ENCODE measurements around the gene ARID5B.
A peak's percentile ranks its signal among the peaks of the same experiment; 100 is the strongest.

The ARID5B gene

GRCh38 chr10:61937631-61938351, 36.3 kb downstream of the ARID5B start:
- Histone ChIP-seq H3K27ac (no peak overlapping the region), H3K9me3 (ENCODE audit: control insufficient read depth, low read length) (no peaks in the 10 kb centered on the region), H3K36me3 (ENCODE audit: control insufficient read depth, insufficient read depth, low read length) (no peaks in the 10 kb centered on the region), H3K27me3 (ENCODE audit: control insufficient read depth, insufficient read depth, low read length) (no peaks in the 10 kb centered on the region), H3K79me2 (no peaks in the 10 kb centered on the region), H3K4me1 (no peaks in the 10 kb centered on the region), H3K4me3 (ENCODE audit: low read depth, low read length) (no peak overlapping the region), H3K4me2 (ENCODE audit: low read length) (no peak overlapping the region), H3K9ac (no peak overlapping the region), H2AFZ (no peak overlapping the region)
- TF ChIP-seq CTCF (IDR thresholded peaks at IDR 0.05), result no peak

GRCh38 chr10:61939902-61940301, 38.4 kb downstream of the ARID5B start:
- Histone ChIP-seq H3K27ac (no peak overlapping the region), H3K4me3 (ENCODE audit: low read depth, low read length) (no peak overlapping the region), H3K36me3 (ENCODE audit: control insufficient read depth, insufficient read depth, low read length) (no peaks in the 10 kb centered on the region), H3K79me2 (no peaks in the 10 kb centered on the region), H3K27me3 (ENCODE audit: control insufficient read depth, insufficient read depth, low read length) (no peaks in the 10 kb centered on the region), H3K4me1 (no peaks in the 10 kb centered on the region), H3K9ac (no peak overlapping the region), H3K4me2 (ENCODE audit: low read length) (no peak overlapping the region), H2AFZ (no peak overlapping the region), H3K9me3 (ENCODE audit: control insufficient read depth, low read length) (no peaks in the 10 kb centered on the region)
- no peak for TF ChIP-seq CTCF (IDR thresholded peaks at IDR 0.05)

GRCh38 chr10:61941202-61941681, 39.7 kb downstream of the ARID5B start:
- no peaks in the 10 kb centered on the region for H3K27me3 ChIP-seq (ENCODE audit: control insufficient read depth, insufficient read depth, low read length)
- no peak overlapping the region for H2AFZ ChIP-seq
- no peak overlapping the region for H3K4me3 ChIP-seq (ENCODE audit: low read depth, low read length)
- no peaks in the 10 kb centered on the region for H3K79me2 ChIP-seq
- no peak overlapping the region for H3K27ac ChIP-seq
- H3K9me3 ChIP-seq (ENCODE audit: control insufficient read depth, low read length), result no peaks in the 10 kb centered on the region
- no peak overlapping the region for H3K4me2 ChIP-seq (ENCODE audit: low read length)
- no peaks in the 10 kb centered on the region for H3K36me3 ChIP-seq (ENCODE audit: control insufficient read depth, insufficient read depth, low read length)
- no peak for TF ChIP-seq CTCF (IDR thresholded peaks at IDR 0.05)
- H3K9ac ChIP-seq, result no peak overlapping the region
- no peaks in the 10 kb centered on the region for H3K4me1 ChIP-seq

GRCh38 chr10:61942604-61943461, 41.3 kb downstream of the ARID5B start:
- H3K36me3 ChIP-seq (ENCODE audit: control insufficient read depth, insufficient read depth, low read length), result no peaks in the 10 kb centered on the region
- H3K27ac ChIP-seq, result peak overlapping the region; percentile 53
- H3K4me2 ChIP-seq (ENCODE audit: low read length), result no peak overlapping the region
- H3K27me3 ChIP-seq (ENCODE audit: control insufficient read depth, insufficient read depth, low read length), result no peaks in the 10 kb centered on the region
- no peaks in the 10 kb centered on the region for H3K4me1 ChIP-seq
- no peak overlapping the region for H3K9ac ChIP-seq
- H3K79me2 ChIP-seq, result no peaks in the 10 kb centered on the region
- TF ChIP-seq CTCF (IDR thresholded peaks at IDR 0.05), result no peak
- no peak overlapping the region for H3K4me3 ChIP-seq (ENCODE audit: low read depth, low read length)
- no peaks in the 10 kb centered on the region for H3K9me3 ChIP-seq (ENCODE audit: control insufficient read depth, low read length)
- no peak overlapping the region for H2AFZ ChIP-seq

Measured in parathyroid adenoma (tissue), 2 donors.